ENCODE measurements around the gene KRTAP21-2.
"Not testable (repeated sequence)": the region's sequence is repeated elsewhere in the genome, so short reads cannot be mapped to it uniquely, and the experiment has no call there.

Gene KRTAP21-2

DNA sequence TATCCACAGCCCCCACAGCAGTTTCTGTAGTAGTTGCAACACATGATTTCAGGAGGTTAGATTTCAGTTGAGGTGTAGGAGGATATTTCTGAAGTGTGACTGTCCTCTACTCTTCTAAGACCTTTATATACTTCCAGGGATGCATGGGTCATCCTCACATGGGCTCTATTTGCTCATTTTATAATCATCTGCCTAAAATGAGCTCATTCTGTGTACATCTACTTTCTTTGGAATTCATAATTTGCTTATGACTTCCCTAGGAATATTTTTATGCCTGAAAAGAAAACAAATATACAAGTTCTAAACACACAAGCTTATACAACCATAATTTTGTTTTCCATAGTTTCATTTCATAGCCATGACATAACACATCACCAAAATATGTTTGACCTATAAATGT is at the start of gene KRTAP21-2:
Gene KRTAP21-2, minus strand, starts transcription at position 101 of the 400 bp plus-strand sequence. Its CDS starts 57 bp downstream, at position 44.
- DNase-seq = no peak

DNA sequence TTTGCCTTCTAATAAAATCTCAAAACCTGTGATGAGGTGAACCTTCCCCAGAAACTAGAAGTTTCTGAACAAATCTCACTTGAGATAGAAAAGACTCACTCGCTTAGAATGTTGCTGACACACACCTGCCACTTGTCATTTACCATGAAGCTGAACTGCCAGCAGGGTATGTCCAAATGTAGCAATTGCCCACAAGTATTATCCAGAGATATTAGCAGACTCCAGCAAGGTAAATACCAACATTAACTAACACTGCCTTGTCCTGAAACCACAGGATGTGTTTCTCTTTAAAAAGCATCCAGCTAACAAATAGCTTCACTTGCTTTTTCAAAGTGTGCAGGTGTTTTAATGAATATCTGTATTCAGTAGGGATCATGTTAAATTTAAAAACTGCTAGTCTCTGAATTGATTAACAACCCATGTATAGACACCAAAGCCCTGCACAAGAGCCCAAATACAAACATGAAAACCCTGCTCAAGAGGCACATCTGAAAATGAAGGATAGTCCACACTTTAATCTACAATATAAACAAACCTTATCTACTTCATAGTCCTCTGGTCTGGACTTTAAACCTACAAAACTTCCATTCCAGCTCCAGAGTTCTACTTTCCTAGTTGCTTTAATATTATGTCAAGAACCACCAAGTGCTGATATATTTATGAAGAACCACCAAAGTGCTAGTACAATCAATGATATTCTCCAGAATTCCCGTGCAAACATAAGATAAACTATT is 46.7 kb upstream of the KRTAP21-2 start:
- no peak for DNase-seq

DNA sequence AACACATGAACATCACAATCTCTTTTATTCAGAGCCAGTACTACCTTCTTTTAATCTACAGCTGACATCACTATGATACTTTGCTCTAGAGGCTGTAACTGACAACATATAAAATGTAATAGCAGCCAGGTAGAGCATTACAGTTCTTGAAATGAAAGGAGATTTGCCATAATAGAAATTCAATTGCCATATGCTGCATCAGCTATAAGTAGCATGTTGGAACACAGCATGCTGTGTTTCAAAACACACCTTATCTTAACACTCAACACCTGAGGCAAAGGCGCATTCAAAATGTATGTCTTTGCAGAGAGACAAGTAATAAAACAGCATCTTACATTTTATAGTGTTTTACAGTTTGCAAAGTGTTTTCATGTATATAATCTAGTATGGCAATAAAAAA is 32.2 kb upstream of the KRTAP21-2 start:
- no peak for DNase-seq

DNA sequence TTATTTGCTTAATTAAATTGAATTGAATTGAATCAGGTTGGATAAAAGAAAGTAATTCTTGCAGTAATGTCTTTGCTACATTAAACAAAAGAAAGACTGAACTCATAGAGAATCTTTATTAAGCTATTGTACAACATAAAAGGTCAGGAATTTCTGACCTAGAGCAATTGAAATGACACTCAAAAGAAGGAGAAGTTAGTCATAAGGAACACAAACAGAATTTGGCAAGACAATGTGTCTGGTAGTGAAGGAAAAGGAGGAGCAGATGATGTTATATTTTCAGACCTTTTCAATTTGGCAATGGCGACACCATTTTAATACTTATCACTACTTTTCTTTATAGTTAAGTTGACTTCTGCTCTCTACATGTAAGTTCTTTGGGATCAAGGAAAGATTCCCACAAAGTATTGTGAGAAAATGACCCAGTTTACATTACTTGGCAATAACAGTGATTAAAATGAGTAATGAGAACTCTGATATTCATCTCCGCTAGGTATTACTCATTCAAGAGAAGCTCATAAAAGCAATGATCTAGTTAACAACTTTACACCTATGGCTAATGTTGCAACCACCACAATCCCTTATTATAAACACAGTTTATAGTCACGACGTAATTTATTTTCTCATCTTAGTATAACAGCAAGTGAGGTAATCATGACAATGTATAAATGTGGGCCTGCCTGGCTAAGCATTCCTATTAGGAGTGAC is 22.8 kb upstream of the KRTAP21-2 start:
- no peak for DNase-seq

DNA sequence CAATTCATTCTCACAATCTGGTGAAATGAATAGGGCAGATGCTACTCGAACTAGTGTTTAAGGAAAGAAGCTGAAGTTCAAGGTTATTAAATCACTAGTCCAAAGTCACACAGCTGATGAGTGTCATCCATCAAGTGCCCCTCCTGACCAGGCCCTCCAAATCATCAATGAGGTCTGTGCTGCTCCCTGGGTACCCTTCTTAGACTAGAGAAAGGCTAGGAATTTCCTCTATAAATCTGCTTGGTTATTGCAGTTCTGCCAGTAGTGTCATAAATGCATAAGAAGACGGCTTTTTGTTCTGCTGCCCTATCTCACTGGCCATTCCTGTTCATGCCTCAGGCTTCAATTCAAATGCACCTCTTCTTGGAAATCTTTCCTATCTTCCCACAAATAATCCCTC is 13.7 kb upstream of the KRTAP21-2 start:
- no peak for DNase-seq

DNA sequence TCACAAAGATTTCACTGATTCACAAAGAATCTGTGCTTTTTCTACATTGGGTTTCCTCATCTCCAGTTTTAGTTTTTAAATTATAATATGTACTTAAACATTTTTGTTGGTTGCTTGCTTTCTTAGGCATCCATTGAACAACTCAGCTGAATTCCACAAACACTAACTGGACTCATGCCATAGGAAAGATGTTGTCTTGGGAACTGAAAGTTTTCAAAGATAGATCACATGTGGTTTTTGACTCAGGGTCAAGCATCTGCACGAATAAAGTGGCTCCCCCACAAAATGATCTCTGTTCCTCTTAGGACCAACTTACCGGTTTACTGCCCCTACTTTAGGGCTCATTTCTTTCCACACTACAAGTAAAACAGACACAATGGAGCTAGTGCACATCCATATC is 11.2 kb upstream of the KRTAP21-2 start:
- DNase-seq = no peak

DNA sequence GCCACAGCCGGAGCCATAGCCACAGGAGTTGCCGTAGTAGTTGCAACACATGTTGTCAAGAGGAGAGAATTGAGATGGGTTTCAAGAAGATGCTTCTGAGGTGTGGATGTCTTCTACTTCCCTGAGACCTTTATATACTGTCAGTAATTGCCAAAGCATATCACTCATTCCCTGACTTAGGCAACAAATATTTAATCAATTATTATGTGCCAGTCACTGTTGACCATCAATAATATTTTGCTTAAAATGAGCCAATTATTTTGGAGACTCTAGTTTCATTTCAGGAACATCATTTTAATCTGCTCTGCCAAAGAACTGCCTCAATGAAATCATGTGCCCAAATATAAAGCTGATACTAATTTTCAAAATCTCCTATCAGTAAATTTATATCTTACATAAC is 8.3 kb upstream of the KRTAP21-2 start, which contains the start of gene KRTAP21-1:
Gene KRTAP21-1, minus strand, starts transcription at position 101 of the 400 bp plus-strand sequence. Its CDS starts 50 bp downstream, at position 51.
- DNase-seq = not testable (repeated sequence)

DNA sequence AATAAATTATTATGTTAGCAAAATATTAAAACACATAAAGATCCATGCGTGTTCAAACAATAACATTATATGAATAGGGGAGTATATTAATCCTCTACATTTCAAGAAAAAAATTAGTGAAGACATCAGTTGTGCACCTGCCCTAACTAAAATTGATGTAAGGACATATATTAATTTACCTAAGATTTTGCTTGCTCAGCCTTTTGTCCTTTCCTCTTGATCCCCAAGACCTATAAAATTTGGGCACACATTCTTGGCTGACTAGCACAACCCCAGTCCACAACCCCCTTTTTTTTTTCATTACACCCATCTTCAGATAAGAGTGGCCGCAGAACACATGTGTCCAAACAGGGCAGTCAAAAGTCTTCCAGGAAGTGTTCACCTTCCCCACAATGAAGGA is 6.6 kb downstream of the KRTAP21-2 start:
- no peak for DNase-seq

DNA sequence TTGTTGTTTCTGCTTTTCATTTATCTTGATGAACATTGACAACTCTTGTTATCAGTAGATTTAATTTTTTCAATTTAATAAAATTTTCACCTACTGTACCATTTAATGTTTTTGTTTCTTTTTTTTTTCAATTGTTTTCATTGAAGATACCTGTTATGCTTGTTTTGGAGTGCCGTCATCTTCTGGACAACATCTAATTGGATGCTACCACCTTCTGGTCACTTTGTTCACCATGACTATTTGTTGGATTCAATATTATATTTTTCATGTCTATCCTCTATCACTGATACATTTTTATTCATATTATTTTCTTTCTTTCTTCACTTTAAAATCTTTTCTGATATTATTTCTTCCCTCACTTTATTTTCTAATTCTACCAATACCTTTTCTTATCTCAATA is 14.0 kb downstream of the KRTAP21-2 start:
- DNase-seq = no peak

DNA sequence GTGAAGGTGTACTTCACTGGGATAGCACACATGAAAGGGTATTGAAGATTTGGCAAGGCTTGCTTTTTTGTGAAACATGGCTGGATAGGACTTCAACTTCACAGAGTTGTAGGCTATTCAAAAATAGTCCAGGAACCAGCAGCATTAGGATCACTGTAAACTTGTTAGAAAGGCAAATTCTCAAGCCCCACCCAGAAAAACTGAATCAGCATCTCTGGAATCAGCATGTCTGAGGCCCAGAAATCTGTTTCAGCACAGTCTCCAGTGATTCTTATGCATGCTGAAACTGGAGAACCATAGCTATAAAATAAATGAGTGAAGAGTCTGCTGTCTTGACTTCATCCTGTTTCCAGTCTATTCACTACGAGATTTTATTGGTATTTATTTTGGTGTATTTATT is 20.3 kb downstream of the KRTAP21-2 start:
- no peak for DNase-seq

DNA sequence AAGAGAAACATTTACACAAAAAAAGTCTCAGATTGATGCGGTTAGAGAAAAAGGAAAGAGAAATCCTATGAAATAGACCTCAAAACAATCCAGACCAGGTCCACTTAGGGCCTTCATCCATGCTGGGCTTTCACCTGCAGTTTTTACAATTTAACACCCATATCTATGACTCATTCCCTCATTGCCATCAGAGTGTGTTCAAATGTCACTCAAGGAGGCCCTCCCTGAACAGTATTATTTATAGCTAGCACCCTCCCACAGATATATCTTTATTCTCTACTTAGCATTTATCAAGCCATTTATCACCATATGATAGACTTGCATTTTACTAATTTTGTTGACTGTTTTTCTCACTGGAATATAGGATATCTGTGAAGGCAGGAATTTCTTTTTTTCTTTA is 27.7 kb downstream of the KRTAP21-2 start:
- no peak for DNase-seq

DNA sequence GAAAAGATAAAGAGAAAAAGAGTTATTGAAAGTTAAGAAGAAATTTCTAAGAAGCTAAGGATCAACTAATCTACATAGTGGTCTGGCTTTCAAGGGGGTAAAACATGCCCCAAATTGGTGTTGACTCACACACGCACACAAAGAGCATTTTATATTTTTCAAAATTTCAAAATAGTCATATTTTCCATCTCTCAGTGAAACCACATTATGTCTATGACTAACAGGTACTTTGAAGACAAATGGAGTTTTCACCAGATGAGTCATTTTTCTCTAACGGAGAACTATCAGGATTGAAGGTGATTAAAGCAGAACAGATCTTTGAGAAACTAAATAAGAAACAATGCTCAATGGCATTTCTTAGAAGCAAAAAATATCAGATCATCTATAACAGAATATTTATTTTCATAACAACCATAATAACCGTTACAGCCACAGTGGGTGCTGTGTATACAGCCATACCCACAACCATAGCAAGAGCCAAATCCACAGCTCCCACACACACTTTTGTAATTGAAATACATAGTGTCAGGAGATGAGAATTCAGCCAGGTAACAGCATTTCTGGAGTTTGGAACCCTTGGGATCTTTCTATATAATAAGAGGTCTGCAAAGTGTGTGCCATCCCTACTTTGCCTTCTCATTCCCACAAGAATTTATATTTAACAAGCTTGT is 28.7 kb downstream of the KRTAP21-2 start, which contains the start of gene KRTAP21-3:
Gene KRTAP21-3, minus strand, starts transcription at position 539 of the 671 bp plus-strand sequence. Its CDS starts 18 bp downstream, at position 521.
- DNase-seq = no peak

DNA sequence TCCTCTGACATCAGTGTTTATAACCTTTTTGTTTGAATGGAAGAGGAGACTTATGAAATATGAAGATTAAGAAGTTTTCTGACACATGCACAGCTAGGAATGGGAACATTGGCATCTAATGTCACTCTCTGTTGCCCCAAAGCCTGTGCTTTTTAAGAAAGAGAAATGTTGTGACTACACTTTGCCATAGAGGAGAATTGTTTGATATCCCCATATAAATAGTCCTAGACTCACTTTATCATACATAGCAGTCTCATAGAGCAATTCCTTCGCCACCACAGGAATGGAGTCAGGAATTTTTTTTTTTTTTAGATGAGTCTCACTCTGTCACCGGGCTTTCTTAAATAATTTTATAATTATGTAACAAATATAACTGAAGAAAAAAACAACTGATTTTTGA is 30.0 kb downstream of the KRTAP21-2 start:
- DNase-seq = no peak

DNA sequence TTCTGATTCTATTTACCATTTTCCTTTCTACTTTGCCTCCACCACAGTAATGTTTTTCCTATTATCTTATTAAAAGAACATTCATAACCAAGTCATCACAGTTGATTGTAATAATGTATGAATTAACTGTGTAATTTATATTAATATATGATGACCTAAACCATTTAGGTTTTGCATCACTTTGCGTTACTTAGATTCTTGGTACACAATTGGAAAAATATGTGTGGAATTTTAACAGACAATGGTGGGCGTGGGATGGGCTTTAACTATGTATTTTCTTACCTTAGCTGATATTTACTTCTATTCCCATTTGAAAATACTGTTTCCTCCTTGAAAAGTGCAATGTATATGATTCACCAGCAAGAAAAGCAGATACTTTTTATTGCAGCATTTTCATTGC is 32.1 kb downstream of the KRTAP21-2 start:
- no peak for DNase-seq

DNA sequence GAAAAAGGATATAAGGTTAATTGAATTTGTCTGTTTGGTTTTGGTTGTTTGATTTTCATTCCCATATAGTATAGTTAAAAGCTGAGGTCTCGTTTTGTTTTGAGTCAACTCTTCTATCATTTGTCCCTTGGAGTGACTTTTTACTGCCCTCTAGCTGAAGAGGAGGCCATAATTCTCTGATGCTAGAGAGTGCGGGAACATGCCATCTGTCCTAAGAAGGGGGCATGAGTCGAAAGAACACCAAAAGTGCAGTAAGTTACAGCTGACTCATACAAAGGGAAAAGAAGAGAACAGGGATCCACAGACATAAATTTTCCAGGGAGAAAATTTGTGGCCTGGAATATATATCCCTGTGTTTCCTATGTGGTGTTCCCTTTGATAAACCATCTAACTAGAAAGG is 32.6 kb downstream of the KRTAP21-2 start:
- DNase-seq = no peak

DNA sequence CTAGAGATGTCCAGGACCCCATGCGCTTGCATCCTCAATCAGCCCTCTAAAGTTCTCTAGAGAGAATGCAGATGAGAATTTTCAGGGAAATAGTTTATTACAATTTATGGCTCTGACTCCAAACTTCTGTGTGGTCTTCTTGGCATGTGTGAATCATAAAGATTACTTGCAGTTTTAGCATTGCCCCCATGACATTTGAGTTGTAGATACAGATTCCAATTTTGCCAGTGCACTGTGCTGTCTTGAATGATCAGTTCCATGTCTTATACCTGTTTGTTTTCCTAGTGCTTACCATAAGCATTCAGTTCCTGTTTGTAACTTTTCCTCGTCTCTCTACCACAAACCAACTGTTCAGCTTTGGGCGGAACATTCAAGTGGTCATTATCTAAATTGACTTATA is 33.3 kb downstream of the KRTAP21-2 start:
- DNase-seq = no peak

DNA sequence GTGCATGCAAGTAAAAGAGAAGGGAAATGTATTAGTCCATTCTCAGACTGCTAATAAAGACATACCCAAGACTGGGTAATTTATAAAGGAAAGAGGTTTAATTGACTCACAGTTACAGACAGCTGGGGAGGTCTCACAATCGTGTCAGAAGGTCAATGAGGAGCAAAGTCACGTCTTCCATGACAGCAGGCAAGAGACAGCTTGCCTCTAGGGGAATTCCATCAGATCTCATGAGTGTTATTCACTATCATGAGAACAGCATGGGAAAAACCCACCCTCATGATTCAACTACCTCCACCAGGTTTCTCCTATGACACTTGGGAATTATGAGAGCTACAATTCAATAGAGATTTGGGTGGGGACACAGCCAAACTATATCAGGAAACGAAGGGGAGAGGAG is 36.6 kb downstream of the KRTAP21-2 start:
- no peak for DNase-seq

DNA sequence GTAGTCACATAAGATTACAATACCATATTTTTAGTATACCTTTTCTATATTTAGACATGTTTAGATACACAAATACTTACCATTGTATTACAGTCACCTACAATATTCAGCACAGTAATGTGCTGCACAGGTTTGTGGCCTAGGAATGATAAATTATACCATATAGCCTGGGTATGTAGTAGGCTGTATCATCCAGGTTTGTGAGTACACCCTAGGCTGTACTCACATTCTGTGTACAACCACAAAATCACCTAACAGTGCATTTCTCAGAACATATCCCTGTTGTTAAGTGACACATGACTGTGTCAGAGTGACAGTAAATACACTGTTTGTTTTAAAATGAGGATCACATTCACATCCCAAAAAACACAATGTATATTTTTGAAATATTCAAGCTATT is 39.6 kb downstream of the KRTAP21-2 start:
- DNase-seq = no peak

Measured in NCI-H345 (cell line).